HEK293 (cell line): Measurements from ENCODE around the gene TPPP3.

Experiments
- HOXD13 ChIP-seq: sonication (generic); formaldehyde crosslinking; IDR thresholded peaks from 2 replicates; pipeline ENCODE4 v1.8.0; 2022; ENCODE audit warnings: missing genetic modification reagents, borderline replicate concordance
- MEIS1 ChIP-seq: sonication (generic); formaldehyde crosslinking; IDR thresholded peaks from 2 replicates; pipeline ENCODE4 v1.8.1; 2022; ENCODE audit warnings: missing genetic modification reagents, mild to moderate bottlenecking, borderline replicate concordance
- OVOL3 ChIP-seq: fragments of 450-650 bp; formaldehyde crosslinking; IDR thresholded peaks from 2 replicates; pipeline ENCODE4 v1.5.1; 2016; ENCODE audit warnings: missing biosample characterization, missing genetic modification characterization
- PRDM10 ChIP-seq: fragments of 450-650 bp; formaldehyde crosslinking; IDR thresholded peaks from 2 replicates; pipeline ENCODE4 v1.5.1; 2016; ENCODE audit warnings: missing biosample characterization, missing genetic modification characterization
- PRDM4 ChIP-seq: fragments of 450-650 bp; formaldehyde crosslinking; IDR thresholded peaks from 2 replicates; pipeline ENCODE4 v1.5.1; 2017; ENCODE audit warnings: missing biosample characterization, missing genetic modification characterization
- YY2 ChIP-seq: fragments of 450-650 bp; formaldehyde crosslinking; IDR thresholded peaks from 2 replicates; pipeline ENCODE4 v1.5.1; 2016; ENCODE audit warnings: missing biosample characterization, missing genetic modification characterization
- ZBTB1 ChIP-seq: fragments of 450-650 bp; formaldehyde crosslinking; IDR thresholded peaks from 2 replicates; pipeline ENCODE4 v1.5.1; 2016; ENCODE audit warnings: missing biosample characterization, missing genetic modification characterization
- ZBTB11 ChIP-seq: fragments of 450-650 bp; formaldehyde crosslinking; conservative IDR thresholded peaks from 2 replicates; pipeline ENCODE4 v1.5.1; 2016; ENCODE audit warnings: low read depth, missing biosample characterization, missing genetic modification characterization
- ZBTB44 ChIP-seq: fragments of 450-650 bp; IDR thresholded peaks from 2 replicates; pipeline ENCODE4 v1.5.1; 2018; ENCODE audit warnings: missing biosample characterization, mild to moderate bottlenecking, missing genetic modification characterization
- ZBTB8A ChIP-seq: fragments of 450-650 bp; formaldehyde crosslinking; IDR thresholded peaks from 2 replicates; pipeline ENCODE4 v1.5.1; 2016; ENCODE audit warnings: missing biosample characterization, missing genetic modification characterization
- ZFP69B ChIP-seq: fragments of 450-650 bp; formaldehyde crosslinking; IDR thresholded peaks from 2 replicates; pipeline ENCODE4 v1.5.1; 2016; ENCODE audit warnings: missing biosample characterization, missing genetic modification characterization
- ZNF10 ChIP-seq: fragments of 450-650 bp; formaldehyde crosslinking; IDR thresholded peaks from 2 replicates; pipeline ENCODE4 v1.5.1; 2017; ENCODE audit warnings: missing biosample characterization, missing genetic modification characterization
- ZNF155 ChIP-seq: fragments of 450-650 bp; formaldehyde crosslinking; IDR thresholded peaks from 2 replicates; pipeline ENCODE4 v1.5.1; 2016; ENCODE audit warnings: missing biosample characterization, missing genetic modification characterization
- ZNF157 ChIP-seq: fragments of 450-650 bp; formaldehyde crosslinking; IDR thresholded peaks from 2 replicates; pipeline ENCODE4 v1.5.1; 2016; ENCODE audit warnings: missing biosample characterization, missing genetic modification characterization
- ZNF211 ChIP-seq: fragments of 450-650 bp; formaldehyde crosslinking; IDR thresholded peaks from 2 replicates; pipeline ENCODE4 v1.5.1; 2016; ENCODE audit warnings: low read depth, missing biosample characterization, missing genetic modification characterization
- ZNF266 ChIP-seq: fragments of 450-650 bp; formaldehyde crosslinking; IDR thresholded peaks from 2 replicates; pipeline ENCODE4 v1.5.1; 2016; ENCODE audit warnings: missing biosample characterization, missing genetic modification characterization, low read depth
- ZNF274 ChIP-seq, 2 experiments: fragments of 200-500 bp in 1 of 2; fragments of 450-650 bp in 1 of 2; sonication (Bioruptor generic) in 1 of 2; formaldehyde crosslinking in 1 of 2; IDR thresholded peaks; 2 replicates each; pipeline versions ENCODE4 v1.5.1 to v1.6.1; 2014 to 2016; ENCODE audit warnings: borderline replicate concordance in 1 of 2, inconsistent platforms in 1 of 2, low read length in 1 of 2, missing biosample characterization in 1 of 2, missing genetic modification characterization in 1 of 2
- ZNF280C ChIP-seq: fragments of 450-650 bp; formaldehyde crosslinking; IDR thresholded peaks from 2 replicates; pipeline ENCODE4 v1.5.1; 2016; ENCODE audit warnings: missing biosample characterization, missing genetic modification characterization
- ZNF433 ChIP-seq: fragments of 450-650 bp; formaldehyde crosslinking; IDR thresholded peaks from 2 replicates; pipeline ENCODE4 v1.5.1; 2016; ENCODE audit warnings: missing biosample characterization, missing genetic modification characterization, low read depth
- ZNF585B ChIP-seq: fragments of 450-650 bp; formaldehyde crosslinking; IDR thresholded peaks from 2 replicates; pipeline ENCODE4 v1.5.1; 2016; ENCODE audit warnings: missing biosample characterization, missing genetic modification characterization
- ZNF660 ChIP-seq: fragments of 450-650 bp; IDR thresholded peaks from 2 replicates; pipeline ENCODE4 v1.5.1; 2018; ENCODE audit warnings: missing biosample characterization, mild to moderate bottlenecking, missing genetic modification characterization
- ZNF785 ChIP-seq: fragments of 450-650 bp; formaldehyde crosslinking; IDR thresholded peaks from 2 replicates; pipeline ENCODE4 v1.5.1; 2016; ENCODE audit warnings: missing biosample characterization, missing genetic modification characterization
- ZSCAN18 ChIP-seq: fragments of 450-650 bp; formaldehyde crosslinking; IDR thresholded peaks from 2 replicates; pipeline ENCODE4 v1.5.1; 2016; ENCODE audit warnings: missing biosample characterization, missing genetic modification characterization
- ZSCAN23 ChIP-seq: fragments of 450-650 bp; formaldehyde crosslinking; IDR thresholded peaks from 2 replicates; pipeline ENCODE4 v1.5.1; 2016; ENCODE audit warnings: missing biosample characterization, missing genetic modification characterization

The TPPP3 gene

GRCh38 chr16:67430504-67430976, 37.2 kb upstream of the TPPP3 start (continued):
- TF ChIP-seq ZNF274 (IDR thresholded peaks at IDR 0.05; ENCODE audit: low read length) (no peak), ZNF274 (tag by site-specific recombination; IDR thresholded peaks at IDR 0.05; ENCODE audit: borderline replicate concordance) (no peak), ZNF433 (tag by site-specific recombination) (no peak), ZSCAN18 (tag by site-specific recombination) (no peak), ZBTB1 (tag by site-specific recombination) (no peak), OVOL3 (tag by site-specific recombination) (no peak), YY2 (tag by site-specific recombination) (no peak), ZNF585B (tag by site-specific recombination) (no peak), HOXD13 (no peak), ZNF10 (no peak), ZNF157 (tag by site-specific recombination) (no peak), PRDM4 (tag by site-specific recombination) (no peak), ZNF280C (no peak), PRDM10 (tag by site-specific recombination) (no peak), ZBTB44 (tag by site-specific recombination) (no peak), ZSCAN23 (tag by site-specific recombination) (no peak), ZBTB8A (tag by site-specific recombination) (peak; percentile 57), ZNF155 (no peak), ZNF785 (tag by site-specific recombination) (no peak), ZBTB11 (tag by site-specific recombination) (peak; percentile 57), ZFP69B (no peak), MEIS1 (CRISPR knock-in tag) (no peak), ZNF660 (no peak), ZNF211 (tag by site-specific recombination) (no peak), ZNF266 (tag by site-specific recombination) (no peak)
